ENCODE measurements around the gene SLC48A1. TPM values are rescaled to one million over a fixed set of nuclear protein-coding genes. Genes with fewer than 3 reads are reported as not detected.
A peak's percentile ranks its signal among the peaks of the same experiment; 100 is the strongest.

SLC48A1 gene
- total and polyA plus RNA-seq, 2 experiments from 2014 or later = 26.2 to 29.2 TPM

DNA sequence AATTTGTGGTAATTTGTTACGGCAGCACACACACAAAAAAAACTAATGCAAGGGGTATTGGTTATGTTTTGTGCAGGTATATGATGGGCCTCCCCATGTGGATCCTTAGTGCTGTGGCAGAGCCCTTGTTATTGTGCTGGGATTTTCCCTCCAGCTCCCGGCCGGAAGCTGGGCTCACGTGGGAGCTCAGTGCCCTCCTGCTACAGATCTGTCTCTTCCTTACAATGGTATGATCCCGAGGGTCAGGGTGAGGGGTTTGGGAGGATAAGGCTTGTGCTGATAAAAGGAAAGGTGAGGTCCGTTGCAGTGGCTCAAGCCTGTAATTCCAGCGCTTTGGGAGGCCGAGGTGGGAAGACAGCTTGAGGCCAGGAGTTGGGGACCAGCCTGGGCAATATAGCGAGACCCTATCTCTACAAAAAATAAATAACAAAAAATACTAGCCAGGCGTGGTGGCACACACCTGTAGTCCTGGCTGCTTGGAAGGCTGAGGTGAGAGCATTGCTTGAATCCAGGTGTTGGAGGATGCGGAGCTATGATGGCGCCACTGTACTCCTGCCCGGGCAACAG lies 861 bp upstream of the SLC48A1 start:
- TF ChIP-seq, protein P1, sequence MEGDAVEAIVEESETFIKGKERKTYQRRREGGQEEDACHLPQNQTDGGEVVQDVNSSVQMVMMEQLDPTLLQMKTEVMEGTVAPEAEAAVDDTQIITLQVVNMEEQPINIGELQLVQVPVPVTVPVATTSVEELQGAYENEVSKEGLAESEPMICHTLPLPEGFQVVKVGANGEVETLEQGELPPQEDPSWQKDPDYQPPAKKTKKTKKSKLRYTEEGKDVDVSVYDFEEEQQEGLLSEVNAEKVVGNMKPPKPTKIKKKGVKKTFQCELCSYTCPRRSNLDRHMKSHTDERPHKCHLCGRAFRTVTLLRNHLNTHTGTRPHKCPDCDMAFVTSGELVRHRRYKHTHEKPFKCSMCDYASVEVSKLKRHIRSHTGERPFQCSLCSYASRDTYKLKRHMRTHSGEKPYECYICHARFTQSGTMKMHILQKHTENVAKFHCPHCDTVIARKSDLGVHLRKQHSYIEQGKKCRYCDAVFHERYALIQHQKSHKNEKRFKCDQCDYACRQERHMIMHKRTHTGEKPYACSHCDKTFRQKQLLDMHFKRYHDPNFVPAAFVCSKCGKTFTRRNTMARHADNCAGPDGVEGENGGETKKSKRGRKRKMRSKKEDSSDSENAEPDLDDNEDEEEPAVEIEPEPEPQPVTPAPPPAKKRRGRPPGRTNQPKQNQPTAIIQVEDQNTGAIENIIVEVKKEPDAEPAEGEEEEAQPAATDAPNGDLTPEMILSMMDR (IDR thresholded peaks at IDR 0.05; ENCODE audit: low read depth, low read length) = no peak
- H3K4me1 ChIP-seq (ENCODE audit: low read depth) = peaks cover 5% of the 10 kb centered on the region
- DNase-seq (ENCODE audit: low read depth in 1 of 2, low spot score in 1 of 2) = no peak
- H3K27ac ChIP-seq = no peak overlapping the region
- no peaks in the 10 kb centered on the region for H3K36me3 ChIP-seq
- H3K27me3 ChIP-seq = no peaks in the 10 kb centered on the region
- no peak overlapping the region for H3K4me3 ChIP-seq
- no peaks in the 10 kb centered on the region for H3K9me3 ChIP-seq (ENCODE audit: low read depth)

DNA sequence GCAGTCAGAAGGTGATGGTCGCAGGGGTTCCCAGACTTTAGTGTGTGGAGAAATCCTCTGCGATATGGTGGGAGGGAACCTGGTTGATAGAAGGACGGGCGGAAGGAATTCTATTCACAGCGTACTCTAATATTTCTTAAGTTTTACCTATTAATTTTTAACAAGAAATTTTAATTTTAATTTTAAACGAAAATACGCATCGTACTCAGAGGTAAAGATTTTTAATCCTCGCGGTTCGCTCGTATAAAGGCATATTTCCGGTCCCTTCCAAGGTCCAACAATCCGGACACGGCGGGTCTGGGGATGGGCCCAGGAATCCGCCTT lies 338 bp upstream of the SLC48A1 start:
- H3K4me3 ChIP-seq = peak overlapping the region; percentile 98
- no peaks in the 10 kb centered on the region for H3K36me3 ChIP-seq
- no peaks in the 10 kb centered on the region for H3K9me3 ChIP-seq (ENCODE audit: low read depth)
- peaks cover 5% of the 10 kb centered on the region for H3K4me1 ChIP-seq (ENCODE audit: low read depth)
- no peak for DNase-seq (ENCODE audit: low read depth in 1 of 2, low spot score in 1 of 2)
- H3K27ac ChIP-seq = no peak overlapping the region
- H3K27me3 ChIP-seq = no peaks in the 10 kb centered on the region
- TF ChIP-seq, protein P1 (IDR thresholded peaks at IDR 0.05; ENCODE audit: low read depth, low read length) = no peak

DNA sequence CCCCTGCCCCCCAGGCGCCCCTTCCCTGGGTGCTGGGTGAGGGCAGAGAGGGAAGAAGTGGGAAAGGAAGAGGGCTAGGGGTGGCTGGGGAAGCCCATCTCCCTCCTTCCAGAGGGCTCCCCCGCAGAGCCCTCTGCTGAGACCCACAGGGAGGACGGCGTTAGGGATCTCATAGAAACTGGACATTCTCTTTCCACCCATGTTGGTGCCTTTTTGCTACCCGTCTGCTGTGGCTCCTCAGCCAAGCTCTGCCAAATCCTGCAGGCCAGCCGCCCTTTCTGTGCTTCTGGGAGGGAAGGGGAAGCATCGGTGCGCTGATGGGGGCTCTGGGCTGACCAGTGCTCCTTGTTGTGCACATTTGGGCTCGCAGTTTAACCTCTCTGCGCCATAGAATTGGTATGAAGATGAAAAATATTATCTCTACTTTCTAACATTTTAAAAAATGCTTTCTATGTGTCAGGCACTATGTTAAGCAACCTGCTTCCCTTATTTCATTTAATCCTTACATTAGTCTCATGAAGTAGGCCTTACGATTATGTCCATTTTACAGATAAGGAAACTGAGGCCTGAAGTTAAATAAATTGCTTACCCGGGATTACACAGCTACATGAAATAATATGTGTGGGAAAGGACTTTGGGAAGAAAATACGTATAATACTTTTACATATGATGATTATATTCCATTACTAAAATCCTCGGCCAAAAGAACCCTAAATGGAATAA lies 981 bp downstream of the SLC48A1 start:
- DNase-seq (ENCODE audit: low read depth in 1 of 2, low spot score in 1 of 2) = no peak
- H3K27ac ChIP-seq = no peak overlapping the region
- no peaks in the 10 kb centered on the region for H3K27me3 ChIP-seq
- H3K4me1 ChIP-seq (ENCODE audit: low read depth) = peaks cover under 1% of the 10 kb centered on the region
- TF ChIP-seq, protein P1 (IDR thresholded peaks at IDR 0.05; ENCODE audit: low read depth, low read length) = peak; percentile 0
- H3K36me3 ChIP-seq = no peaks in the 10 kb centered on the region
- no peaks in the 10 kb centered on the region for H3K9me3 ChIP-seq (ENCODE audit: low read depth)
- peak overlapping the region; percentile 98 for H3K4me3 ChIP-seq

DNA sequence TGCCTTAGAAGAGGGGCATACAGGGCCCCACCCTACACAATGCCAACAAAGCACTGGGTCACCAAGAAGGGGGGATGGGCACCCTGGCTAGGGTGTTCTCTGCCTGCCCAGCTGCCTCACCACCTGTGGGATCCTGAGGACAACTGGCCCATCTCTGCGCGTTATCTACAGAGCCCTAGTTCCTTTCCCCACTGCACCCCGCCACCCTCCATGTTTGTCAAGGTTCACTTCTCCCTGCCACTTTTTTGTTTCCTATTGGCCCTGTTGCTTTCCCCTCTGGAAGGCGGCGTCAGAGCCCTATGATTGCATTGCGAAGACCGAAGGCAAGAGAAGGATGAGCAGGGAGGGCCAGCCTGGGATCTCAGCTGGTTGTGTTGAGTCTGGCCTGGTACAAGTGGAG lies 1.6 kb downstream of the SLC48A1 start:
- H3K36me3 ChIP-seq = no peaks in the 10 kb centered on the region
- TF ChIP-seq, protein P1 (IDR thresholded peaks at IDR 0.05; ENCODE audit: low read depth, low read length) = no peak
- H3K4me3 ChIP-seq = no peak overlapping the region
- DNase-seq (ENCODE audit: low read depth in 1 of 2, low spot score in 1 of 2) = no peak
- no peaks in the 10 kb centered on the region for H3K9me3 ChIP-seq (ENCODE audit: low read depth)
- no peak overlapping the region for H3K27ac ChIP-seq
- no peaks in the 10 kb centered on the region for H3K27me3 ChIP-seq
- no peaks in the 10 kb centered on the region for H3K4me1 ChIP-seq (ENCODE audit: low read depth)

DNA sequence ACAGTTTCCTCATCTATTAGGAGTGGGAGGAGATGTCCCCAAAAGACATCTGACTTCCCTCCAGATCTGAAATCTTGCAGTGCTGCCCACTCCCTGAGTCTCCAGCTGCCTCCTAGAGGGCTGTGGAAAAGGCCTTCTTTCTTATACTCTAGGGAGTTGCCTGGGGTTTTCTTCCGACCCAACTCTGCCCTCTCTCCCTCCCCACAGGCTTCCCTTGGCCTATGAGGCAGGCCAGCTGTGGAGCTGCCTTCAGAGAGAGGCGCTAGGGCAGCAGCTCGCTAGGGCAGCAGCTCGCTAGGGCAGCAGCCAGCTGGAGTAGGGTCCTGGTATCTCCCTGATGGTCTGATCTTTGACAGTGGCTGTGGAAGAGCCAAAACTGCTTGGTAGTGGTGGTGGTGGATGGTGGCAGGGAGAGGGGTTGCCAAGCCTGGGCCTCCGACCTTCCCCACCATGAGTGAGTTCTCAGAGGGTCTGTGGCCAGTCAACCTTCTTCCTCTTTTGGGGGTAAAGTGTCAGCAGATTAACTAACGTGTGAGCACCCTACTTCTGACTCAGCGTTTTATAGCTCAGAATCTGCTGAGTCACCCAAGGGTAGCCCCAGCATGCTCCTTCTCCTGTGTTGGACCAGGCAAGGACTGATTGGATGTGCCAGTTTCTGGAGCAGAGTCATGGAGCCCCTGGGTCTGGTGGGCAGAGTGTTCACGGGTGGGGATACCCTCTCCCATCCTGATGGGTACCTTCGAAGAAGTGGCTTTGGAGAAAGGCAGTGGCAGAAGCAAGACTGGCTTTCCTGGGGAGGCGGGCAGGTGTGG lies 2.3 kb downstream of the SLC48A1 start:
- peak in 1 of 2 donors; percentile 73 for DNase-seq (ENCODE audit: low read depth in 1 of 2, low spot score in 1 of 2)
- TF ChIP-seq, protein P1 (IDR thresholded peaks at IDR 0.05; ENCODE audit: low read depth, low read length) = peak; percentile 13

More for the DNA sequence above, 2.3 kb downstream of the SLC48A1 start:
- Histone ChIP-seq H3K9me3 (ENCODE audit: low read depth) (no peaks in the 10 kb centered on the region), H3K27ac (no peak overlapping the region), H3K36me3 (no peaks in the 10 kb centered on the region), H3K4me1 (ENCODE audit: low read depth) (no peaks in the 10 kb centered on the region), H3K4me3 (no peak overlapping the region), H3K27me3 (no peaks in the 10 kb centered on the region)
